GM10266 (cell line): ENCODE results near the gene GPANK1.

Experiments
- DNase-seq: peaks from one replicate; pipeline ENCODE4 v3.0.0; 2012; ENCODE audit errors: extremely low spot score
- TF ChIP-seq, protein P1 (sequence below): IDR thresholded peaks from 2 replicates; pipeline ENCODE4 v1.5.1; 2012; ENCODE audit warnings: mild to moderate bottlenecking, low read depth; ENCODE audit not compliant: control insufficient read depth, insufficient read depth; ENCODE audit errors: missing control alignments

GPANK1 gene

DNA sequence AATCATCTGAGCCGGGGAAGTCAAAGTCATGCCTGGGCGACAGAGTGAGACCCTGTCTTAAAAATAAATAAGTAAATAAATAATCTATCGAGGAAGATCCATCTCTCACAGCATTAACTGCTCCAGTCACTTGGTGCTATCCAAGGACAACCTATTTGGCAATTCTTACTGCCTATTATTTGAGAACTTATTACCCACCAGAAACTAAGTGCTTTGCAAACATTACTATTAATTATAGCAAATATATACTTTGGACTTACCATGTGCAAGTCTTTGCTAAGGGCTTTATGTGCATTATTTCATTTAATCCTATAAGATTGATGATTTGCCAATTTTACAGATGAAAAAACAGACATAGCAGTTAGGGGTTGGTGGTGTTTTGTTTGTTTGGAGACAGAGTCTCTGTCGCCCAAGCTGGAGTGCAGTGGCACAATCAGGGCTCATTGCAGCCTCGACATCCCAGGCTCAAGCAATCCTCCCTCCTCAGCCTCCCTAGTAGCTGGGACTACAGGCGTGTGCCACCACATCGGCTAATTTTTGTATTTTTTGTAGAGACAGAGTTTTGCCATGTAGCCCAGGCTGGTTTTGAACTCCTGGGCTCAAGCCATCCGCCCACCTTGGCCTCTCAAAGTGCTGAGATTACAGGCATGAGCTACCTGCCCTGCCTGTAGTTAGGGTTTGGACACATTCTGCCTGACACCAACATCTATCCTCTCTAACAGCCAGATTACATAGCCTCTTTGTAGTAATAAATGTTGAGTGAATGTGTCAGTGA is 10.0 kb downstream of the GPANK1 start:
- DNase-seq, result no peak
- TF ChIP-seq, protein P1, sequence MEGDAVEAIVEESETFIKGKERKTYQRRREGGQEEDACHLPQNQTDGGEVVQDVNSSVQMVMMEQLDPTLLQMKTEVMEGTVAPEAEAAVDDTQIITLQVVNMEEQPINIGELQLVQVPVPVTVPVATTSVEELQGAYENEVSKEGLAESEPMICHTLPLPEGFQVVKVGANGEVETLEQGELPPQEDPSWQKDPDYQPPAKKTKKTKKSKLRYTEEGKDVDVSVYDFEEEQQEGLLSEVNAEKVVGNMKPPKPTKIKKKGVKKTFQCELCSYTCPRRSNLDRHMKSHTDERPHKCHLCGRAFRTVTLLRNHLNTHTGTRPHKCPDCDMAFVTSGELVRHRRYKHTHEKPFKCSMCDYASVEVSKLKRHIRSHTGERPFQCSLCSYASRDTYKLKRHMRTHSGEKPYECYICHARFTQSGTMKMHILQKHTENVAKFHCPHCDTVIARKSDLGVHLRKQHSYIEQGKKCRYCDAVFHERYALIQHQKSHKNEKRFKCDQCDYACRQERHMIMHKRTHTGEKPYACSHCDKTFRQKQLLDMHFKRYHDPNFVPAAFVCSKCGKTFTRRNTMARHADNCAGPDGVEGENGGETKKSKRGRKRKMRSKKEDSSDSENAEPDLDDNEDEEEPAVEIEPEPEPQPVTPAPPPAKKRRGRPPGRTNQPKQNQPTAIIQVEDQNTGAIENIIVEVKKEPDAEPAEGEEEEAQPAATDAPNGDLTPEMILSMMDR, result no peak

- TF ChIP-seq, protein P1, result no peak
- DNase-seq, result peak; percentile 91
Observed at GRCh38 chr6:31652925-31653724, 11.7 kb downstream of the GPANK1 start.

DNA sequence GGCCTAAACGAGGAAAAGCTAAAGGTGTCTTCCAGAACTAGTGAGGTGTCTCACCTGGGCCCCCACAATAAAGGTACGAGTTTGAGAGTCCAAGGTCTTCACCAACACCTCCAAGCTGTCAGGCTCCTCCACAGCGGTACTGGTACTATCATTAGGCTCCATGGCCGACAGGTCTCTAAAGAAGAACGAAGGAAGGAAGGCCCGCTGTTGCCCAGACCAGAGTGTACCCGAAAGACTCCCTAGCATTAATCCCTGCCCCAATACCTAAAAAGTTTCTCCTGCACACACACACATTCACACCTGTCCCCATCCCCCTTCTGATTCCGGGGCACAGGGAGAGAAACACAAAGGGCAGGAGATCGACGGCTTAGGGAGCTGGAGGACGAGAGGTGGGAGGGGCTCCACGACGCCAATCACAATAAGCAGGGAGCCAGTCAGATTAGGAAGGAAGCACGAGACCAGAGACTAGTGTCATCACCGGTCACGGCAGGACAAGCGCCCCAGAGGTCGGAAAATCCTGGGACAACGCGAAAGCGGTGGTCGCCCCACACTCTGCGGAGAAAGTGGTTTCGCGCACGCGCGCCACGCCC is 13.1 kb downstream of the GPANK1 start:
- DNase-seq, result peak; percentile 71
- TF ChIP-seq, protein P1, result no peak

- DNase-seq, result no peak
- TF ChIP-seq, protein P1, result no peak
Observed at GRCh38 chr6:31645325-31645724, 19.5 kb downstream of the GPANK1 start.

- no peak for DNase-seq
- TF ChIP-seq, protein P1, result no peak
Observed at GRCh38 chr6:31643818-31644454, 20.9 kb downstream of the GPANK1 start.

GRCh38 chr6:31642798-31643570 is 21.8 kb downstream of the GPANK1 start:
- no peak for DNase-seq
- TF ChIP-seq, protein P1, result no peak
